Stimulated activated CD4-positive, alpha-beta T cell treated with anti-CD3 and anti-CD28 coated beads, Interleukin-4, amount 100 ng/mL, for 4 hours (primary cell): ENCODE results near the gene TLE5.
"Not testable (repeated sequence)": the region's sequence is repeated elsewhere in the genome, so short reads cannot be mapped to it uniquely, and the experiment has no call there.

Experiments used
- DNase-seq, 2 experiments: peaks; one replicate each; pipeline ENCODE4 v3.0.0-alpha.2; 2020

Gene TLE5

GRCh38 chr19:3020321-3020960, 41.9 kb downstream of the TLE5 start:
- no peak for DNase-seq

DNA sequence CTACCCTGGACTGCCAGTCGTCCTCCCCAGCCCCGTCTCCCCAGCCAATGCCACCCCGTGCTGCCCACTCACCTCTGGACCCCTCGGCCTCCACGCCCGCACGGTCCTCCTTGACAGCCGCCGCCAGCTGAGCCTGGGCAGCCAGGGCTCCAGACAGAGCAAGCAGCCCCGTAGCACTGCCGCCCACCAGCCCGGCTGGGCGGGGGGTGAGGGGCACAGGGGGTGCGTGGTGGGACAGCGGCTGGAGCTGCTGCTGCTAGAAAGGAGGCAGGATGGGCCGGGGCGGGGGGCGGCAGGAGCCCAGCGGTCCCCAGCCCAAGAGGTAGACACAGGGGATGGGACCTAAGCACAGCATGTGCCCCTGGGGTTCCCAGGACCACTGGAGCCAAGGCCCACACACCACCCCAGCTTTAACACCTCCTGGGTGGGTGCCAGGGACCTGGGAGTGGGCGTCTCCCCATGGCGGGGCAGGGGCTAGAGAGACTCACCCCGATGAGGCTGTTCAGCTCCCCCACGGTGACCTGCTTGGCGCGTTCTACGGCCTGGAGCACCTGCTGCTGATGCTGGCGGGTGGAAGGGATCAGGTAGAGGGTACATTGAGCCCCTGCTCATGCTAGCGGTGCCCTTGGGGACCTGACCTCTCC, 43.0 kb downstream of the TLE5 start:
- DNase-seq, result no peak

- no peak for DNase-seq
These were observed 44.4 kb downstream of the TLE5 start for GRCh38 chr19:3017923-3018322.

DNA sequence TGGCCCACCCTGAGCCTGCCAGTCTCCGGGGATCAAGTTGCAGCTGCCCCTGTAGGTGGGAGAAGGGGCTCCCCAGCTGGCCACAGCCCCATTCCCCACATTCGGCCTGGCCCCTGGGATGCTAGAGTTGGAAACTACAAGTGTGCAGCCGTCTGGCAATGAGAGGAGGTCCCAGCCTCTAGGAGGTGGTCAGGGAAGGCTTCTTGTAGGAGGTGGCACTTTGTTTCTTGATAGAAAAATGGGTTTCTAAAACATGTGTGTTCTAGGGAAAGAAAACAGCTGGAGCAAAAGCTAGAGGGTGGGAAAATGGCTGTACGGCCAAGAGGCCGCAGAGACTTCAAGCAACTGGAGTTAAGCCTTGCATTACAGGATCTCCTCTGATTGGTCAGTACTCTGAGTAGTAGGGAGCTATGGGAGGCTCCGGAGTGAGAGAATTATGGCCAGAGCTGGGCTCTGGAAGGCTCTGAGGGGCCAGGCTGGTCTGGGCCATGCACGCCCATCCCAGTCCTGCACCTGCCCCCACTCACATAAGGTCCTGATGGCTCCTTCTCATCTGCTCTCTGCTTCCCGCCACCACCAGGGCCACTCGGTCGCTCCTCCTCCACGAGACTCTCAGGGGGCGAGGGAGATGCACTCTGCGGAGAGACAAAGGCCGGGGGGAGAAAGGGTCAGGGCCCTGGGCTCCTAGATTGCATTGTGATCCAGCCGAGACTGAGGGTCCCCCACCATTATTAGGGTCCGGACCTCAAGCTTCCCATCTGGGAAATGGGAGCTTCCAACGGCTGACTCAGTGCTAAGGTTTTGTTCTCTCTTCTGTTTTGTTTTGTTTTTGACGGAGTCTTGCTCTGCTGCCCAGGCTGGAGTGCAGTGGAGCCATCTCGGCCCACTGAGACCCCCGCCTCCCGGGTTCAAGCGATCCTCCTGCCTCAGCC, 46.9 kb downstream of the TLE5 start:
- no peak for DNase-seq

- no peak for DNase-seq
These were observed 48.2 kb downstream of the TLE5 start for GRCh38 chr19:3014135-3014534.

DNA sequence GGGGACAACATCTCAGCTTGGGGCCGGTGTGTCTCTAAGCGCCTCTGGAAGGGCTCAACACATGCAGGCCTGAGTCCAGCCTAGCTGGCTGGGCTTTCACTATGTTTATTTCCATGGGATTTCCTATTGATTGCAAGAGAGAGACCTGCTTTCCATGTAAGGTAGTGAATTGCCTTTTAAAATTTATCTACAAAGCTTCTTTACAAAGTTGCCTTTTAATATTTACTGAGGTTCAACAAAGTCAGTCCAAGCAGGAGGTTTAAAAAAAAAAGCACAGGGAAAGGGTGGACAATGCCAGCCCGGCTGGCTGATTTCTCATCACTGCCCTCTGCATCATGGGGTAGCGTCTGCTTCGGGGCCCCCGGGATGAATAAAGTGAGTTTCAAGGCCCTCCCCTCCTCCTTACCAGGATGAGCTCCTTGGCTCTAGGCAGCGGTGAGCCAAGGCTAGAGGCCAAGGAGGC, 49.0 kb downstream of the TLE5 start:
- no peak for DNase-seq

GRCh38 chr19:3012621-3013262, 49.6 kb downstream of the TLE5 start:
- DNase-seq, result no peak

DNA sequence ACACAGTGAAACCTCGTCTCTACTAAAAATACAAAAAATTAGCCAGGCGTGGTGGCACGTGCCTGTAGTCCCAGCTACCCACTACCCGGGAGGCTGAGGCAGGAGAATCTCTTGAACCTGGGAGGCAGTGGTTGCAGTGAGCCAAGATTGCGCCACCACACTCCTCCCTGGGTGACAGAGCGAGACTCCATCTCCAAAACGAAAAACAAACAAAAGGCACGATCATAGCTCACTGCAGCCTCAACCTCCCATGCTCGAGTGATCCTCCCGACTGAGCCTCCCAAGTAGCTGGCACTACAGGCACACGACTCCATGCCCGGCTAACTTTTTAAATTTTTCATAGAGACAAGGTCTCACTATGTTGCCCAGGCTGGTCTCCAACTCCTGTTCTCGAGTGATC, 50.2 kb downstream of the TLE5 start:
- DNase-seq, result not testable (repeated sequence)

DNA sequence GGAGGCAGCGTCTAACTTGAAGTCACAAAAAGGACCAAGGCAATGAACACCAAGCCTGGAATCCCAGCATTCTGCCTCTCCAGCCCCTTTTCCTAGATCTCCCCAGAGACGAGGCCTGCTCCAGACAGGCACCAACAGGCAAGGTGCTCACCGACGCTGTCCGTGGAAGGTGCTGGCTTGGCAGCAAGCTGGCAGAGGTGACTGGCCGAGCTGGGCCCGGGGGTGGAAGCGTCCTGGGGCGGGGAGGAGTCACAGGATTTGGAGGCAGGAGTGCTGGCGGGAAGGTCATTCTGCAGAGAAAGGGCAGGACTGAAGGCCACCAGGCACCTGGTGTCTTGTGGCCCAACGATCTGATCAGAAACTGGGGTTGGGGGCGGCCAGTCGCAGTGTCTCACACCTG, 51.4 kb downstream of the TLE5 start:
- DNase-seq, result no peak

GRCh38 chr19:3008994-3009393, 53.3 kb downstream of the TLE5 start:
- no peak for DNase-seq

- DNase-seq, result no peak
These were observed 54.3 kb downstream of the TLE5 start for GRCh38 chr19:3007975-3008374.

DNA sequence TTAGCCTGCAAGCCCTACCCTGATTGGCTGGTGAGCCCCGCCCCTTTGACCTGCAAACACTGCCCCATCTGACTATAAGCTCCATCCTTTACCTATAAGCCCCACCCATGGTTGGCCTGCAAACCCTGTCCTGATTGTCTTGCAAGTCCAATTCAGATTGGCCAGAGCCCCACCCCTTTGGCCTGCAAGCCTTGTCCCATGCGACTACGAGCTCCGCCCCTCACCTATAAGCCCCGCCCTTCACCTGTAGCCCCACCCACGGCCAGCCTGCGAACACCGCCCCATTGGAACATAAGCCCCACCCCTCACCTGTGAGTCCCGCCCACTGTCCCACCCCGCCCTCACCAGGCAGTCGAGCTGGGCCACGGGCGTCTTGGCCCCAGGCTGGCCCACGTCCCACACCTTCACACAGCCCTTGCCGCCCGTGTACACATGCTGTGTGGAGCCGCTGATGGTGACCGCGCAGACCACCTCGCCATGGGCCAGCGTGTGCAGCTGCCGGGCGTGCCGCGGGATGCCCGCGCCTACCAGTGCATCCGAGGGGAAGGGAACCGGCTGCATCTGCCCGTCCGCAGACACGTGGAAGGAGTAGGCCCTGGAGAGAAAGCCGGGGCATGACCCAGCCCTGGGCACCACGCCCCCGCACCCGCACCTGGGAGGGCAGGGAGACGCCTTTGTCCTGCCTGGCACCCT, 56.1 kb downstream of the TLE5 start:
- DNase-seq, result peak; percentile 11 to 17

DNA sequence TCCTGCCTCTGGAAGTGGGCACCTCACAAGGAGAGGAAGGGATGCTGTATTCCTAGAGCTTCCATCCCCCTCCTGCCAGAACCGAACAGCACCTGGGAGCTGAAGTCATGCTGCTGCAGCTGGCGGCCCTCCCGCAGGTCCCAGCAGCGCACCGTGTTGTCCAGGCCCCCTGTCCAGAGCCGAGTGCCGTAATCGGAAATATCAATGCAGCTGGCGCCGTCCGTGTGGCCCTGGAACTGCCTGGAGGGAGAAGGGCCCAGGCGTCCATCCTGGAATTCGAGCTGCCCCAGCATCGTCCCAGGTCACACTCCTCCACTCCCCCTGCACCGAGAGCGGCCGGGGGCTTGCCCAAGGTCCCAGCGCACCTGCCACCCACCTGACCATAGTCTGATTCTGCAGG, 57.0 kb downstream of the TLE5 start:
- no peak for DNase-seq

DNA sequence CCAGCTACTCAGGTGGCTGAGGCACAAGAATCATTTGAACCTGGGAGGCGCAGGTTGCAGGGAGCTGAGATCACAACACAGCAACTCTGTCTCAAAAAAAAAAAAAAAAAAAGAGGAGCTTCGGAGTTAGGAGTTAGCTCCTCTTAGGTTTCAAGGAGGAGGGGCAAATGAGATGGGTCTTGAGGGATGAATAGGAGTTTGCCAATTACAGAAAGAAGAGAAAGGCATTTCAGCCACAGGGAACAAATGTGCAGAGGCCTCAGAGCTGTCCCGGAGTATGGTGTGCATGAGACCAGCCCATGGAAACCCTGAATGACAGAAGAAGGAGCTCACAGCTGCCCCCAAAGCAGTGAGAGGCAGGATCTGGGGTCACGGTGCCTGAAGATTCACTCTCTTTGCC, 57.8 kb downstream of the TLE5 start:
- DNase-seq, result no peak

GRCh38 chr19:3003046-3003445, 59.2 kb downstream of the TLE5 start:
- DNase-seq, result no peak
